H9 (cell line): ENCODE measurements around the gene SPATA2. TPM values are rescaled to one million over a fixed set of nuclear protein-coding genes. Genes with fewer than 3 reads are reported as not detected.
"Not testable (repeated sequence)": the region's sequence is repeated elsewhere in the genome, so short reads cannot be mapped to it uniquely, and the experiment has no call there.

Experiments used
- DNase-seq: peaks from one replicate; pipeline ENCODE4 v3.0.0-alpha.2; 2017
- H2AFZ ChIP-seq: one replicate; pipeline ENCODE4 v1.6.1; 2013; ENCODE audit warnings: mild to moderate bottlenecking, low read length, control low read depth, moderate library complexity
- H2AK5ac ChIP-seq: 2 replicates; pipeline ENCODE4 v1.6.1; 2013; ENCODE audit warnings: low read length, control low read depth, mixed read lengths; ENCODE audit not compliant: insufficient read length
- H2BK120ac ChIP-seq: one replicate; pipeline ENCODE4 v1.6.1; 2013; ENCODE audit warnings: low read depth, mild to moderate bottlenecking, low read length, control low read depth, inconsistent platforms; ENCODE audit not compliant: poor library complexity, severe bottlenecking
- H2BK12ac ChIP-seq: 2 replicates; pipeline ENCODE4 v1.6.1; 2013; ENCODE audit warnings: low read length, control low read depth, mixed read lengths, low read depth; ENCODE audit not compliant: insufficient read length
- H2BK15ac ChIP-seq: 2 replicates; pipeline ENCODE4 v1.6.1; 2013; ENCODE audit warnings: low read depth, low read length, control low read depth
- H2BK20ac ChIP-seq: one replicate; pipeline ENCODE4 v1.6.1; 2013; ENCODE audit warnings: low read depth, mild to moderate bottlenecking, low read length, control low read depth, inconsistent platforms; ENCODE audit not compliant: poor library complexity, severe bottlenecking
- H2BK5ac ChIP-seq: 2 replicates; pipeline ENCODE4 v1.6.1; 2013; ENCODE audit warnings: low read length, control low read depth, mixed read lengths; ENCODE audit not compliant: insufficient read length
- H3K14ac ChIP-seq: 2 replicates; pipeline ENCODE4 v1.6.1; 2013; ENCODE audit warnings: low read length, control low read depth; ENCODE audit not compliant: insufficient read depth
- H3K18ac ChIP-seq: 2 replicates; pipeline ENCODE4 v1.6.1; 2013; ENCODE audit warnings: low read depth, mild to moderate bottlenecking, mixed read lengths, low read length, control low read depth; ENCODE audit not compliant: insufficient read length
- H3K23ac ChIP-seq: 2 replicates; pipeline ENCODE4 v1.6.1; 2013; ENCODE audit warnings: low read length, control low read depth, mixed read lengths, low read depth; ENCODE audit not compliant: insufficient read length
- H3K23me2 ChIP-seq: 2 replicates; pipeline ENCODE4 v1.6.1; 2013; ENCODE audit warnings: low read depth, mild to moderate bottlenecking, mixed read lengths, low read length, control low read depth; ENCODE audit not compliant: insufficient read length, poor library complexity, severe bottlenecking
- H3K27ac ChIP-seq: 2 replicates; pipeline ENCODE4 v1.5.1; 2013; ENCODE audit warnings: low read length, control low read depth, mixed read lengths, low read depth; ENCODE audit not compliant: insufficient read length
- H3K27me3 ChIP-seq: 2 replicates; pipeline ENCODE4 v1.6.1; 2013; ENCODE audit warnings: low read length, control low read depth, inconsistent platforms; ENCODE audit not compliant: insufficient read depth
- H3K4ac ChIP-seq: 2 replicates; pipeline ENCODE4 v1.6.1; 2013; ENCODE audit warnings: low read depth, mild to moderate bottlenecking, control low read depth, inconsistent platforms, low read length, moderate library complexity
- H3K4me1 ChIP-seq: 2 replicates; pipeline ENCODE4 v1.6.1; 2013; ENCODE audit warnings: low read length, control low read depth, inconsistent platforms; ENCODE audit not compliant: insufficient read depth
- H3K4me2 ChIP-seq: 2 replicates; pipeline ENCODE4 v1.6.1; 2013; ENCODE audit warnings: low read length, control low read depth, mixed read lengths; ENCODE audit not compliant: insufficient read length, insufficient read depth
- H3K56ac ChIP-seq: 2 replicates; pipeline ENCODE4 v1.6.1; 2013; ENCODE audit warnings: low read depth, mild to moderate bottlenecking, mixed read lengths, low read length, control low read depth; ENCODE audit not compliant: insufficient read length
- H3K79me1 ChIP-seq: 2 replicates; pipeline ENCODE4 v1.6.1; 2013; ENCODE audit warnings: low read depth, mild to moderate bottlenecking, moderate library complexity, low read length, control low read depth, inconsistent platforms; ENCODE audit not compliant: insufficient read depth, poor library complexity, severe bottlenecking
- H3K79me2 ChIP-seq: 2 replicates; pipeline ENCODE4 v1.6.1; 2013; ENCODE audit warnings: low read length, control low read depth, inconsistent platforms; ENCODE audit not compliant: insufficient read depth
- H3K9ac ChIP-seq: 2 replicates; pipeline ENCODE4 v1.6.1; 2013; ENCODE audit warnings: low read length, control low read depth, mixed read lengths; ENCODE audit not compliant: insufficient read length; ENCODE audit errors: extremely low read depth
- H3K9me3 ChIP-seq: one replicate; pipeline ENCODE4 v1.6.1; 2013; ENCODE audit warnings: low read depth, low read length, inconsistent platforms; ENCODE audit not compliant: control insufficient read depth
- H3T11ph ChIP-seq: one replicate; pipeline ENCODE4 v1.6.1; 2013; ENCODE audit warnings: mild to moderate bottlenecking, low read length, control low read depth, inconsistent platforms
- H4K20me1 ChIP-seq: one replicate; pipeline ENCODE4 v1.6.1; 2013; ENCODE audit not compliant: control insufficient read depth, insufficient read length, insufficient read depth
- H4K5ac ChIP-seq: 2 replicates; pipeline ENCODE4 v1.6.1; 2013; ENCODE audit warnings: low read depth, mild to moderate bottlenecking, mixed read lengths, low read length, control low read depth; ENCODE audit not compliant: insufficient read length
- H4K8ac ChIP-seq: replicated peaks from 2 replicates; pipeline ENCODE4 v1.6.1; 2013; ENCODE audit warnings: low read length, control low read depth, mixed read lengths, low read depth; ENCODE audit not compliant: insufficient read length
- H4K91ac ChIP-seq: 2 replicates; pipeline ENCODE4 v1.6.1; 2013; ENCODE audit warnings: low read depth, mild to moderate bottlenecking, moderate library complexity, mixed read lengths, low read length, control low read depth; ENCODE audit not compliant: insufficient read length
- H3K27ac Mint-ChIP-seq, 3 experiments: 2 replicates in 2 of 3; 3 replicates in 1 of 3; pipeline ENCODE4 v1.8.0; 2020 to 2021; ENCODE audit warnings: mixed read lengths in 3 of 3, mild to moderate bottlenecking in 1 of 3, moderate library complexity in 1 of 3
- H3K27me3 Mint-ChIP-seq: 2 replicates; pipeline ENCODE4 v1.8.0; 2021; ENCODE audit warnings: low read depth, mild to moderate bottlenecking, moderate library complexity, mixed read lengths
- H3K36me3 Mint-ChIP-seq, 3 experiments: 2 replicates in 2 of 3; 3 replicates in 1 of 3; pipeline ENCODE4 v1.8.0; 2020 to 2021; ENCODE audit warnings: low read depth in 3 of 3, mixed read lengths in 3 of 3; ENCODE audit not compliant: insufficient read depth in 1 of 3
- H3K4me1 Mint-ChIP-seq, 2 experiments: 2 replicates each; pipeline ENCODE4 v1.8.0; 2020; ENCODE audit warnings: mixed read lengths in 2 of 2
- H3K4me3 Mint-ChIP-seq, 2 experiments: 2 replicates in 1 of 2; 3 replicates in 1 of 2; pipeline ENCODE4 v1.8.0; 2020 to 2021; ENCODE audit warnings: mild to moderate bottlenecking in 2 of 2, mixed read lengths in 2 of 2, moderate library complexity in 1 of 2
- H3K9me3 Mint-ChIP-seq, 2 experiments: 2 replicates in 1 of 2; 3 replicates in 1 of 2; pipeline ENCODE4 v1.8.0; 2020; ENCODE audit warnings: mild to moderate bottlenecking in 2 of 2, mixed read lengths in 2 of 2, moderate library complexity in 1 of 2
- CTCF ChIP-seq: fragments of 200-600 bp; sonication (generic); conservative IDR thresholded peaks from 3 replicates; pipeline ENCODE4 v1.8.0; 2021; ENCODE audit warnings: antibody characterized with exemption, mild to moderate bottlenecking
- WGBS: extraction: QIAGEN DNeasy Blood & Tissue Kit; methylation state at CpG from one replicate; pipeline ENCODE4 v1.1.7; 2013; ENCODE audit warnings: missing lambda C conversion rate, low lambda C conversion rate, mixed read lengths; ENCODE audit not compliant: insufficient read length; ENCODE audit errors: extremely low coverage; 5-methylcytosine and 5-hydroxymethylcytosine counted together
- total RNA-seq: library from RNA; stranded (reverse); gene quantifications from 2 replicates; pipeline ENCODE4 v1.2.1, GENCODE V29; 2021

Gene SPATA2
- total RNA-seq, 1 experiment from 2014 or later: 9.6 TPM

GRCh38 chr20:49956689-49957088, 41.4 kb upstream of the SPATA2 start:
- no peaks in the 10 kb centered on the region for H3K23me2 ChIP-seq
- no peaks in the 10 kb centered on the region for H3K79me2 ChIP-seq
- peaks cover 39 to 69% (median 62%) of the 10 kb centered on the region in 3 experiments for H3K36me3 Mint-ChIP-seq

GRCh38 chr20:49955830-49956396, 40.6 kb upstream of the SPATA2 start:
- H3K9ac ChIP-seq, H3K14ac ChIP-seq, H3K4ac ChIP-seq, H2BK5ac ChIP-seq, H3K23me2 ChIP-seq, H2BK15ac ChIP-seq, H4K20me1 ChIP-seq, H3K4me3 Mint-ChIP-seq, H2BK12ac ChIP-seq, H3K18ac ChIP-seq, H3K4me2 ChIP-seq, H2AK5ac ChIP-seq, H3K9me3 ChIP-seq, H2AFZ ChIP-seq, H3K23ac ChIP-seq, H3K79me1 ChIP-seq, H3K79me2 ChIP-seq, H2BK20ac ChIP-seq, H4K5ac ChIP-seq, H2BK120ac ChIP-seq, H3K4me1 ChIP-seq, H4K91ac ChIP-seq, DNase-seq, H3K4me1 Mint-ChIP-seq, H4K8ac ChIP-seq, H3K9me3 Mint-ChIP-seq, H3K27ac ChIP-seq, H3K56ac ChIP-seq, H3K27me3 ChIP-seq, H3K27ac Mint-ChIP-seq, H3K27me3 Mint-ChIP-seq, H3T11ph ChIP-seq: not testable (repeated sequence)
- no CpG with 5 or more reads among the region's 12 CpGs for WGBS
- H3K36me3 Mint-ChIP-seq: peaks cover 41 to 72% (median 64%) of the 10 kb centered on the region in 3 experiments

More at GRCh38 chr20:49956689-49957088, 41.4 kb upstream of the SPATA2 start:
- no peak overlapping the region for H3K18ac ChIP-seq
- H3K9ac ChIP-seq: no peak overlapping the region
- WGBS: no CpG with 5 or more reads among the region's 18 CpGs
- no peak overlapping the region for H3K4ac ChIP-seq
- no peaks in the 10 kb centered on the region for H3K4me1 ChIP-seq
- H3K14ac ChIP-seq: no peak overlapping the region
- no peak overlapping the region for H3K56ac ChIP-seq
- H4K20me1 ChIP-seq: no peaks in the 10 kb centered on the region
- H4K91ac ChIP-seq: no peak overlapping the region
- H3K79me1 ChIP-seq: no peaks in the 10 kb centered on the region
- no peak overlapping the region for H3K4me3 Mint-ChIP-seq
- no peak overlapping the region for H2BK120ac ChIP-seq
- H2BK15ac ChIP-seq: no peak overlapping the region
- no peak overlapping the region for H3K27ac Mint-ChIP-seq
- no peak for TF ChIP-seq CTCF
- H3K4me2 ChIP-seq: no peak overlapping the region
- no peak overlapping the region for H2AK5ac ChIP-seq
- H2AFZ ChIP-seq: no peak overlapping the region
- H2BK20ac ChIP-seq: no peak overlapping the region
- H2BK5ac ChIP-seq: no peak overlapping the region
- H3T11ph ChIP-seq: no peak overlapping the region
- no peaks in the 10 kb centered on the region for H3K9me3 Mint-ChIP-seq
- no peak overlapping the region for H3K23ac ChIP-seq
- no peaks in the 10 kb centered on the region for H3K27me3 Mint-ChIP-seq
- H4K8ac ChIP-seq: no peak overlapping the region
- no peaks in the 10 kb centered on the region for H3K27me3 ChIP-seq
- H3K27ac ChIP-seq: no peak overlapping the region
- DNase-seq: no peak
- H4K5ac ChIP-seq: no peak overlapping the region
- no peak overlapping the region for H2BK12ac ChIP-seq
- no peaks in the 10 kb centered on the region for H3K9me3 ChIP-seq
- no peaks in the 10 kb centered on the region for H3K4me1 Mint-ChIP-seq
